K562 (cell line): ENCODE results near the gene INCENP. TPM values are rescaled to one million over a fixed set of nuclear protein-coding genes. Genes with fewer than 3 reads are reported as not detected.

Source experiments
- BRCA1 ChIP-seq, 2 experiments: fragments of 450-650 bp in 1 of 2; sonication (generic) in 1 of 2; formaldehyde crosslinking in 1 of 2; IDR thresholded peaks; 2 replicates each; pipeline versions ENCODE4 v1.5.0 to v1.6.1; 2017 to 2020; ENCODE audit warnings: mild to moderate bottlenecking in 1 of 2, missing genetic modification reagents in 1 of 2
- EGR1 ChIP-seq: fragments of 450-650 bp; conservative IDR thresholded peaks from 2 replicates; pipeline ENCODE4 v1.6.1; 2017; ENCODE audit warnings: mild to moderate bottlenecking
- HIVEP1 ChIP-seq: fragments of 250-450 bp; sonication (Bioruptor Pico); IDR thresholded peaks from 2 replicates; pipeline ENCODE4 v1.4.0; 2020; ENCODE audit warnings: mild to moderate bottlenecking
- PHF8 ChIP-seq: fragments of 200-600 bp; sonication (generic); IDR thresholded peaks from 2 replicates; pipeline ENCODE4 v1.6.1; 2012; ENCODE audit warnings: mixed run types, mild to moderate bottlenecking, inconsistent platforms, low read length, moderate library complexity, borderline replicate concordance
- POLR2A ChIP-seq: fragments of 450-650 bp; conservative IDR thresholded peaks from 2 replicates; pipeline ENCODE4 v1.6.1; 2016
- SAP30 ChIP-seq: fragments of 200-600 bp; sonication (generic); IDR thresholded peaks from 2 replicates; pipeline ENCODE4 v1.6.1; 2012; ENCODE audit warnings: borderline replicate concordance, low read depth, mild to moderate bottlenecking, moderate library complexity, low read length, control low read depth, inconsistent platforms; ENCODE audit not compliant: insufficient read depth, poor library complexity, severe bottlenecking
- SIN3A ChIP-seq, 2 experiments: fragments of 150-350 bp in 1 of 2; IDR thresholded peaks; 2 replicates each; pipeline ENCODE4 v1.6.1; 2011 to 2016; ENCODE audit warnings: borderline replicate concordance in 2 of 2, low read depth in 2 of 2, low read length in 2 of 2, mild to moderate bottlenecking in 2 of 2, moderate library complexity in 2 of 2; ENCODE audit not compliant: control insufficient read depth in 1 of 2
- SMARCA4 ChIP-seq: fragments of 450-650 bp; IDR thresholded peaks from 2 replicates; pipeline ENCODE4 v1.6.1; 2016
- SP1 ChIP-seq: sonication (generic); formaldehyde crosslinking; IDR thresholded peaks from 2 replicates; pipeline ENCODE4 v1.8.1; 2022; ENCODE audit warnings: mild to moderate bottlenecking, missing genetic modification reagents
- SRSF3 ChIP-seq: fragments of 200-400 bp; formaldehyde crosslinking; IDR thresholded peaks from 2 replicates; pipeline ENCODE4 v1.6.1; 2016; ENCODE audit warnings: mild to moderate bottlenecking, low read length, moderate library complexity; ENCODE audit not compliant: insufficient read depth
- ZFP30 ChIP-seq: fragments of 250-450 bp; sonication (Bioruptor Pico); IDR thresholded peaks from 2 replicates; pipeline ENCODE4 v1.8.0; 2022; ENCODE audit warnings: moderate library complexity, mild to moderate bottlenecking, inconsistent platforms, borderline replicate concordance
- ZFX ChIP-seq: sonication (generic); formaldehyde crosslinking; IDR thresholded peaks from 2 replicates; pipeline ENCODE4 v1.8.0; 2022; ENCODE audit warnings: mild to moderate bottlenecking, missing genetic modification reagents, moderate library complexity
- ZNF311 ChIP-seq: fragments of 250-450 bp; sonication (Bioruptor Pico); IDR thresholded peaks from 2 replicates; pipeline ENCODE4 v1.4.0; 2020; ENCODE audit warnings: mild to moderate bottlenecking, moderate library complexity
- ZNF780A ChIP-seq: fragments of 250-450 bp; sonication (Bioruptor Pico); IDR thresholded peaks from 2 replicates; pipeline ENCODE4 v1.5.0; 2021; ENCODE audit warnings: mild to moderate bottlenecking
- ZZZ3 ChIP-seq: fragments of 450-650 bp; IDR thresholded peaks from 2 replicates; pipeline ENCODE4 v1.6.1; 2016; ENCODE audit warnings: antibody characterized with exemption, mild to moderate bottlenecking, moderate library complexity
- polyA plus RNA-seq, 8 experiments: library from polyadenylated mRNA; depleted of rRNA in 4 of 8; stranded (reverse) in 5 of 8; unstranded in 3 of 8; fragments of >200 nt; fragmentation: Nextera tagmentation in 2 of 8; fragmentation: Illumina TruSeq in 1 of 8; extraction: Ambion mirVana in 2 of 8; extraction: Trizol in 1 of 8; gene quantifications; 2 replicates each; pipeline versions ENCODE4 v1.2.1 to v1.2.3, GENCODE V29; 2011 to 2014; ENCODE audit warnings: inconsistent platforms in 1 of 8, missing spikeins in 1 of 8
- total RNA-seq, 7 experiments: library from RNA; depleted of rRNA in 6 of 7; stranded (reverse); fragments of >200 nt in 6 of 7; fragmentation: Illumina TruSeq in 2 of 7; extraction: Trizol in 2 of 7; gene quantifications; 2 replicates each; pipeline versions ENCODE4 v1.2.1 to v1.2.3, GENCODE V29; 2011 to 2021; ENCODE audit warnings: low replicate concordance in 1 of 7
- TF ChIP-seq, protein P1 (sequence below): fragments of 450-650 bp; formaldehyde crosslinking; conservative IDR thresholded peaks from 2 replicates; pipeline ENCODE4 v1.4.0; 2022; ENCODE audit warnings: mild to moderate bottlenecking, missing genetic modification characterization
- TF ChIP-seq, protein P2 (sequence below), 3 experiments: IDR thresholded peaks in 2 of 3; conservative IDR thresholded peaks in 1 of 3; 2 replicates each; pipeline ENCODE4 v1.5.1; 2011 to 2012; ENCODE audit warnings: low read length in 3 of 3, mild to moderate bottlenecking in 3 of 3, control low read depth in 2 of 3, improper control_type of control experiment in 1 of 3, inconsistent platforms in 1 of 3, low read depth in 1 of 3, mixed read lengths in 1 of 3, moderate library complexity in 1 of 3; ENCODE audit not compliant: insufficient read depth in 2 of 3
- TF ChIP-seq, protein P3 (sequence below): sonication (generic); formaldehyde crosslinking; IDR thresholded peaks from 2 replicates; pipeline ENCODE4 v1.9.0; 2022; ENCODE audit warnings: mild to moderate bottlenecking, missing genetic modification reagents
- TF ChIP-seq, protein P4 (sequence below): fragments of 450-650 bp; IDR thresholded peaks from 2 replicates; pipeline ENCODE4 v1.6.1; 2016
- TF ChIP-seq, protein P5 (sequence below): fragments of 450-650 bp; conservative IDR thresholded peaks from 2 replicates; pipeline ENCODE4 v1.6.1; 2016; ENCODE audit warnings: missing genetic modification characterization, low read depth, mild to moderate bottlenecking, missing compliant biosample characterization, moderate library complexity

Gene INCENP
- total and polyA plus RNA-seq, 9 of the 15 experiments (the other 6 are each of a cell fraction or from before 2014, with no cell fraction given) = 1.1 to 97.9 (median 28.2) TPM

DNA sequence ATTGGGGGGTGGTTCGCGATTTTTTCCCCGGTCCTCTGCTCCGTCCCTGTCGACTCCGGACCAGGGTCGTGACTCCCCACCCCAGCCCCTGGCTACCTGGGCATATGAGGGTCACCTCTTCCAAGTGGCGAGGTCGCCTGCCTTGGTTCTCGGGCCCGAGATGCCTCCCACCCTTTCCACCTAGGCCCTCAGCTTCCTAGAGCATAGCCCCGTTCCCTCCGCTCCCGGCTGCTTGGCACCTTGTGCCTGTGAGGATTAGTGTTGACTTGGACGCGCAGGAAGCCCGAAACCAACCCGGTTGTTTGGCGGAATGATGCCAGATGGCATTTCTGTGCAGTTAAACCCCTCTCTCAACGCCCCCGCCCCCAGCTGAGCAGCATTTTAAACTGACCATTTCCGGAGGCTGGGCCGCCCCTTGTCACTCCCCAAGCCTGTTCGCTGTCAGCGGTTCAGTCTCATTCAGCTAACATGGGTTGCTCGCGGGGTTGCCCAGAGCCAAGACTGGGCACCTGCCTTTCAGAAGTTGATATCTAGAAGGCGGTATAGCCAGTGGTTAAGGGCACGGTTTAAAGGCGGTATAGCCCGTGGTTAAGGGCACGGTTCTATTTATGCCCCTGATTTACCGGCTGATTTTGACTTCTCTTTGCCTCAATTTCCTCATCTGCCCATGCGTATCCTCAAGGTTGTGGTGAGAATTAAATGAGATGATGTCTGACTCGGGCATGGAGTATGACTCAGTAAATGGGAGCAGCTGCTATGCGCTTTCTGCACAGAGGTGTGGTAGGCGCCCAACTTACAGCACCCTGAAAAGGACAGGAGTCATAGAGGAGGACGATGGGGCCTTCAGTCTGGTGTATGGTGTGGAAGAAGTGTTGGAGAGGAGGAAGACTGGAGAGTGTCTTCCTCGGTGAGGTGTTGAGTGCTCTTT lies 639 bp downstream of the INCENP start (continued):
- TF ChIP-seq SAP30 (peak; percentile 61), BRCA1 (IDR thresholded peaks at IDR 0.05) (no peak), BRCA1 (CRISPR knock-in tag; IDR thresholded peaks at IDR 0.05) (0 out of 2 replicates have a peak, but pooled peaks have one; percentile 37), ZNF780A (no peak), POLR2A (peak; percentile 56), SMARCA4 (no peak), ZNF311 (CRISPR knock-in tag) (no peak), SIN3A (IDR thresholded peaks at IDR 0.05; ENCODE audit: borderline replicate concordance in 2 of 2, control insufficient read depth in 1 of 2, low read depth in 2 of 2, low read length in 2 of 2) (peak; percentile 80 to 98; a peak in 3 of 4 replicates), SRSF3 (no peak), EGR1 (peak; percentile 84), ZFP30 (no peak), ZZZ3 (no peak), ZFX (CRISPR knock-in tag) (peak; percentile 35), SP1 (0 out of 2 replicates have a peak, but pooled peaks have one; percentile 32), HIVEP1 (no peak), PHF8 (peak; percentile 26; the same call in 1 of the 2 replicates)
- TF ChIP-seq, protein P1, sequence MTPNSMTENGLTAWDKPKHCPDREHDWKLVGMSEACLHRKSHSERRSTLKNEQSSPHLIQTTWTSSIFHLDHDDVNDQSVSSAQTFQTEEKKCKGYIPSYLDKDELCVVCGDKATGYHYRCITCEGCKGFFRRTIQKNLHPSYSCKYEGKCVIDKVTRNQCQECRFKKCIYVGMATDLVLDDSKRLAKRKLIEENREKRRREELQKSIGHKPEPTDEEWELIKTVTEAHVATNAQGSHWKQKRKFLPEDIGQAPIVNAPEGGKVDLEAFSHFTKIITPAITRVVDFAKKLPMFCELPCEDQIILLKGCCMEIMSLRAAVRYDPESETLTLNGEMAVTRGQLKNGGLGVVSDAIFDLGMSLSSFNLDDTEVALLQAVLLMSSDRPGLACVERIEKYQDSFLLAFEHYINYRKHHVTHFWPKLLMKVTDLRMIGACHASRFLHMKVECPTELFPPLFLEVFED (CRISPR knock-in tag) = 0 out of 2 replicates have a peak, but pooled peaks have one; percentile 58
- TF ChIP-seq, protein P2, sequence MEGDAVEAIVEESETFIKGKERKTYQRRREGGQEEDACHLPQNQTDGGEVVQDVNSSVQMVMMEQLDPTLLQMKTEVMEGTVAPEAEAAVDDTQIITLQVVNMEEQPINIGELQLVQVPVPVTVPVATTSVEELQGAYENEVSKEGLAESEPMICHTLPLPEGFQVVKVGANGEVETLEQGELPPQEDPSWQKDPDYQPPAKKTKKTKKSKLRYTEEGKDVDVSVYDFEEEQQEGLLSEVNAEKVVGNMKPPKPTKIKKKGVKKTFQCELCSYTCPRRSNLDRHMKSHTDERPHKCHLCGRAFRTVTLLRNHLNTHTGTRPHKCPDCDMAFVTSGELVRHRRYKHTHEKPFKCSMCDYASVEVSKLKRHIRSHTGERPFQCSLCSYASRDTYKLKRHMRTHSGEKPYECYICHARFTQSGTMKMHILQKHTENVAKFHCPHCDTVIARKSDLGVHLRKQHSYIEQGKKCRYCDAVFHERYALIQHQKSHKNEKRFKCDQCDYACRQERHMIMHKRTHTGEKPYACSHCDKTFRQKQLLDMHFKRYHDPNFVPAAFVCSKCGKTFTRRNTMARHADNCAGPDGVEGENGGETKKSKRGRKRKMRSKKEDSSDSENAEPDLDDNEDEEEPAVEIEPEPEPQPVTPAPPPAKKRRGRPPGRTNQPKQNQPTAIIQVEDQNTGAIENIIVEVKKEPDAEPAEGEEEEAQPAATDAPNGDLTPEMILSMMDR (IDR thresholded peaks at IDR 0.05 in 2 of 3, conservative IDR thresholded peaks at IDR 0.05 in 1 of 3; ENCODE audit: insufficient read depth in 2 of 3, low read depth in 1 of 3, low read length in 3 of 3) = no peak
- TF ChIP-seq, protein P3, sequence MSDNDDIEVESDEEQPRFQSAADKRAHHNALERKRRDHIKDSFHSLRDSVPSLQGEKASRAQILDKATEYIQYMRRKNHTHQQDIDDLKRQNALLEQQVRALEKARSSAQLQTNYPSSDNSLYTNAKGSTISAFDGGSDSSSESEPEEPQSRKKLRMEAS = peak; percentile 43; the same call in 1 of the 2 replicates
- TF ChIP-seq, protein P4, sequence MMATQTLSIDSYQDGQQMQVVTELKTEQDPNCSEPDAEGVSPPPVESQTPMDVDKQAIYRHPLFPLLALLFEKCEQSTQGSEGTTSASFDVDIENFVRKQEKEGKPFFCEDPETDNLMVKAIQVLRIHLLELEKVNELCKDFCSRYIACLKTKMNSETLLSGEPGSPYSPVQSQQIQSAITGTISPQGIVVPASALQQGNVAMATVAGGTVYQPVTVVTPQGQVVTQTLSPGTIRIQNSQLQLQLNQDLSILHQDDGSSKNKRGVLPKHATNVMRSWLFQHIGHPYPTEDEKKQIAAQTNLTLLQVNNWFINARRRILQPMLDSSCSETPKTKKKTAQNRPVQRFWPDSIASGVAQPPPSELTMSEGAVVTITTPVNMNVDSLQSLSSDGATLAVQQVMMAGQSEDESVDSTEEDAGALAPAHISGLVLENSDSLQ = peak; percentile 41
- TF ChIP-seq, protein P5, sequence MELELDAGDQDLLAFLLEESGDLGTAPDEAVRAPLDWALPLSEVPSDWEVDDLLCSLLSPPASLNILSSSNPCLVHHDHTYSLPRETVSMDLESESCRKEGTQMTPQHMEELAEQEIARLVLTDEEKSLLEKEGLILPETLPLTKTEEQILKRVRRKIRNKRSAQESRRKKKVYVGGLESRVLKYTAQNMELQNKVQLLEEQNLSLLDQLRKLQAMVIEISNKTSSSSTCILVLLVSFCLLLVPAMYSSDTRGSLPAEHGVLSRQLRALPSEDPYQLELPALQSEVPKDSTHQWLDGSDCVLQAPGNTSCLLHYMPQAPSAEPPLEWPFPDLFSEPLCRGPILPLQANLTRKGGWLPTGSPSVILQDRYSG (tag) = no peak
